Measurements from ENCODE around the gene DYSF.

The DYSF gene

DNA sequence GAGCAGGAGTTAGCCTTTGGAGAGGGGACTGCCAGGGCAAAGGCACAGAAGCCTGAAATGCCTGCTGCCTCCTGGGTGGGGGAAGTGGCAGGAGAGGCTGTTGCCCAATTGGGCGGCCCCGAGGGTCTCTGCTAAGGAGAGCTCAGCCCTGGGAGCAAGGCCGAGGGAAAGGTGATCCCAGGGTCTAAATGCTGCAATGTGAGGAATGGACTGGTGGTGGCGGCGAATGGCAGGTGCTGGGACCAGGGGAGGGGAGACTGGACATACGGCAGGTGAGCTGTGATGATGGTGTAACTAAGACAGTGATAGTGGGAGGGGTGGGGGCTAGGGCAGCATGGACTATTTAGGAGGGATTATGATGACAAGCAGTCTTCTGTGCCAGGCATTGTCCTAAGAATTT, 104.0 kb downstream of the DYSF start:
- no peak for DNase-seq

DNA sequence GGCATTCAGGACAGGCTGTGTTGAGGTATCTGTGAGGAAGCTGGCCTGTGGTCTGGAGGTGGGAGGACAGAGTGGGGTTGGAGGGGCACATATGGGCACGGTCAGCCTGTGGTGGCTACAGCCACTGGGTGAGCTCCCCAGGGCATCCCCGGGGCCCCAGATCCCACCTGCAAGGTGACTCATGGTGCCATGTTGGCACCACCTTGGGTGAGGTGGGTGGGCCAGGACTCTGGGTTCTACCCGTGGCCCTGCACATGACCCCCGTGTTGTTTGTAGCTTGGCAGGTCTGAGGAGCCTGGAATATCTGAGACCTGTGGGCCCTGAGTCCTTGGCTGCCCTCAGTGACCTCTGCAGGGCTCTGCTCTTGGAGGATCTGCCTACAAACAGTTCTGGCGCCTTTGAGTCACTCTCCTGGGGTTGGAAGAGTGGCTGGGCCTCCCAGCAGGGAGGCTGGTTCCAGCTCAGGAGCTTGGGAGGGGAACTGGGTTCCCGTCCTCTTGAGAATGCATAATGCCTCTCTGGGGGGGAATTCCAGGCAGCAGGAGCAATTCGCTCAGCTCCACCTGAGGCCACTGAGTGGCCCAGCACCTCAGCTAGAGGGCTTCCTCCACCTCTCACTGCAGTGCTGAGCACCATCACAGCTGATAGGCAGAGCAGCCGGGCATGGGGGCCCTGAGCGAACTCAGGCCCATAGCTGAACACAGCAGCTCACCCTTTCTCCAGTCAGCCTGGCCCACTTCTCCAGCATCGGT, 105.1 kb downstream of the DYSF start:
- DNase-seq: no peak

DNA sequence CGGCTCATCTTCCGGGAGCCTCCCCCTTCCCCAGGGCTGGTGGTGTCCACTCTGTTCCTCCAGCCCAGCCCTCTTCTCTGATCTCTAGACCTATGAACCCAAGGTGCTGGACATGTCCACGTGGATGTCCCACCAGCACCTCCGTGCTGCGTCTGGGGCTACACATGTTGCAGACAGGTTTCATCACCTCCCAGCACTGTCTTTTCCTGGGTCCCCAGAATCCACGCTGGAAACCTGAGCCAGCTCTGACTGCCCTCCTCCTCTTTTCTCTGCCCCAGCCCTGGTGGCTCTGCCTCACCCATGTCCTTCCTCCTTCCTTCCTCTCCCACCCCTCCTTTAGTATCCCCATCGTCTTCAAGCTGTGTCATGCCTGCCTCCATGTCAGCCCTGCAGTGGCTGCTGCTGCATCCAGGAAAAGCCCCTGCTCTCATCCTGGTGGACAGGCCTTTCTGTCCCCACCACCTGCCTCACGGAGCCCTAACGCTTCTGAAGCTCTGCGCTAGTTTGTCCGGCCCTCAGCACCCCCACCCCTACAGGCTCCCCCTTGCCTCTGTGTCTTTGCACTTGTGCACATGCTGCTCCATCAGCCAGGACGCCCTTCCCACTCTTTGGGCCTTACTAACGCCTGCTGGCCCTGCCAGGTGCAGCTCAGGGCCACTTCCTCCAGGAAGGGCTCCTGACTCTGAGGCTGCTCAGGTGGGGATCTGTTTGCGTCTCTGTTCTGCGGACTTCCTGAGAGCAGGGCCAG, 105.9 kb downstream of the DYSF start:
- no peak for DNase-seq

DNA sequence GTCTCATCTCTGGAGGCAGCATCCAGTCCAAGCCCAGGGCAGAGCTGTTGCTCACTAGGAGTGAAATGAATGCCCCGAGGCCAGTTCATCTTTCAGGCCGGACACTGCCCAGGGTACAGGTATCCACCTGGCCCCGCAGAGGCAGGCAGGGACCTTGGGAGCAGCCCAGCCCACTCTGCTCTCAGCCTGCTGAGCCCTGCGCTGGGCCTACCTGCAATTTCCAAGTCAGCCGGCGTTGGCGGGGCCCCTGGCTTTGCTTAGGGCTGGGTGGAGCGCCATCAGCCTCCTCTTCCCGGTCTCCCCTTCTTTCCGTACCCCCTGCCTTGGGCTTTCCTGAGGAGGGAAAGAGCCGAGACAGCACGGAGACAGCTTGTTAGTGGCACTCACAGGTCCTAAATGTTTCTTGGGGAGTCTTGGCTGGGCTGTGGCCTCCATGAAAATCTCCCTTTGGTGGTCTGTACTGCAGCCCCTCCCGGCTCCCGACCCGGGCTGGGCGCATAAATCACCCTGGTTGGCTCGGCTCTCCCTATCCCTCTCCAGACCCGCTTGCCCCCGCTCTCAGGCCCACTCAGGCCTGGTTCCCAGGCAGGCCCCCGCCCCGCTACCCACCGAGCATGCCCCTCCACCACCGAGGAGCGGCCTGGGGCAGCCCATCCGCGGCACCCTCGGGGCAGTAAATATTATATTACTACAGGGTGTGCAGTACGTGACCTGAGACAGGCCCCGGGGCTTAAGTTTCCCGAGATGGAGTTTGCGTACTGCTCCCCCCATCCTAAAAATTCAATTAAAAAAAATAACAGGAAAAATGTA, 106.7 kb downstream of the DYSF start:
- no peak for DNase-seq

DNA sequence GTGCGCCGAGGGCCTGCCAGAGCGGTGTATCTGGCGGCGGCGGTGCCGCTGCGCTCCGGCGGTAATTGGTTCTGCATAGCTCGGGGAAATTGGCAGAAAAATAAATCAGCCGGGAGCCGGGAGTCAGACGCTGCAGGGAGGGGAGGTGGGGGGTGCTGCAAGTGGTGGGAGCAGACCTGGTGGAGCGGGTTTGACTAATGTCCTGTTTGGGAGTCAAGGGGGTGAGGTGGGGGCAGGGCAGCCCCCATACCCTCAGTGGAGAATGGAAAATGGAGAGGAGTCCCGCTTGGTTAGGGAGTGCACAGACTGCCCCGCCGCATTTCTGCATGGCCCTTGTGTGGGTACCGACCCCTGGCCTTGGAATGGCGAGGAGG, 107.3 kb downstream of the DYSF start:
- DNase-seq: no peak

DNA sequence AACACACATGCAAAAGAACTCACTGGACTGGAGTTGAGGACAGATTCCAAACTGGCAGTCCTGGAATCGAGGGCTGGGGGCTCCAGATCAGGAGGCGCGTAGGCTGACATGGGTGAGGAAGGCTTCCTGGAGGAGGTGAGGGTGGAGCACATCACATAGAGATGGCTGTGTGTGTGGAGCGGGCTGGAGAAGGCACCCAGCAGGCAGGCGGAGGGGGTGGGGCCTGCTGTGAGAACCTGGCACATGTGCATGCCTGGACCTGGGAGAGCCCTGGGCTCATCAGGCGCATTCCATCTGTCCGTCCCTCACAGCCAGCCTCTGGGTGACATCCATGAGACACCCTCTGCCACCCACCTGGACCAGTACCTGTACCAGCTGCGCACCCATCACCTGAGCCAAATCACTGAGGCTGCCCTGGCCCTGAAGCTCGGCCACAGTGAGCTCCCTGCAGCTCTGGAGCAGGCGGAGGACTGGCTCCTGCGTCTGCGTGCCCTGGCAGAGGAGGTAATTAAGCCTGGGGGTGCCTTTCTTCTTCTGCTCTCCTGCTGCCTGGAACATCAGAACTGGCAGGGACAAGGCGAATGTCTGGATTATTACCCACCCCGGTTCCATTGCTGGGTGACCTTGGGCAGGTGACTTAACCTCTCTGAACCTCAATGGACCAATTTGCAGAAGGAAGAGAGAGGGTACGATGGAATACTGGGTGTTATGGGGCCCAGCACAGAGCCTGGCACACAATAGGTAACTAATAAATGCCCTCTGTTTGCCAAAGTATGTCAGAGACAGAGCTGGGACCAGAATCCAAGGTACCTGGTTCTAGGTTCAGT, 108.3 kb downstream of the DYSF start:
- no peak for DNase-seq

DNA sequence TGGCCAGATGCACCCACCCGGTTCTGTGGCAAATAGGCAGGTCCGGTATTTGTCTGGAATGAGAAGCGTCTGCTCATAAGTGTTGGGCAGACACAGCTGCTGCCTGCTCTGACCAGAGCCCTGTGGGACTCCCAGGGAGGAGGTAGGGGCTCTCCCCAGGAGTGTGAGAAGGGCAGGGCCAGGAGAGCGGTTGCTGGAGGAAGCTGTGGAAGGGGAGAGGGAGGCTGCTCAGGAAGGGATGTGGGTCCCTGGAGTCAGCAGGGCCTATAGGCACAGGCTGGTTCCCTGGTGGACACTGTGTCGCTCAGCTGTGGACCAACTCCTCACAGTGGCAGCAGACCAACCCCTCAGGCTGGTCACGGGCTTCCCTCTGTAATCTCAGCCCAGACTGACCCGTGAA, 109.2 kb downstream of the DYSF start:
- DNase-seq: no peak

DNA sequence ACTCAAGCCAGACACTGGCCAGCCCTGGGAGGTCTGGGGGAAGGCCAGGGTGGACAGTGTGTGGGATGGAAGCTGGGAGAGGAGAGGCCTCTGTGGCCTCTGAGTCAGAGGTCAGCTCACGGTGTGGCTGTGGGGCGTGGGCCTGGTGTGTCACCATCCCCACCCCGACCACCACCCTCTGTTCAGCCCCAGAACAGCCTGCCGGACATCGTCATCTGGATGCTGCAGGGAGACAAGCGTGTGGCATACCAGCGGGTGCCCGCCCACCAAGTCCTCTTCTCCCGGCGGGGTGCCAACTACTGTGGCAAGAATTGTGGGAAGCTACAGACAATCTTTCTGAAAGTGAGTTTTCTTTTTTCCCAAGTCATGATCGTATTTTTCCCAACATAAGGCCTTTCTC, 110.5 kb downstream of the DYSF start:
- DNase-seq: no peak

DNA sequence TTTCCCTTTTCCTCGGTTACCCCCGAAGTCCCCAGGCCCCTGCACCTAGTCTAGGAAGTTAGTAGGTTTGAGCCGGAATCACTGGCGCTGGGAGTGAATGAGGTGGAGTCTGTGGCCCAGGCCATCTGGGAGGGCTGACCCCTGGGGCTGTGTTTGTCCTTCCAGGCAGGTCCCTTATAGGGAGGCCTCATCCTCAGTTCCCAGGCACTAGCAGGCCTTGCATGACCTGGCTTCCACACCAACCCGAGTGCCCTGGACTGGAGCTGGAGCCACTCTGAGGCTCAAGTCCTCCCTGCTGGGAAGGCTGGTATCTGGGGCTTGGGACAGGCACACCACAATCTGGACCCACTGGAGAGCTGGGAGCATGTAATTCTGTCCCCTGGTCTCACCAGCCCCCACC, 111.0 kb downstream of the DYSF start:
- no peak for DNase-seq

DNA sequence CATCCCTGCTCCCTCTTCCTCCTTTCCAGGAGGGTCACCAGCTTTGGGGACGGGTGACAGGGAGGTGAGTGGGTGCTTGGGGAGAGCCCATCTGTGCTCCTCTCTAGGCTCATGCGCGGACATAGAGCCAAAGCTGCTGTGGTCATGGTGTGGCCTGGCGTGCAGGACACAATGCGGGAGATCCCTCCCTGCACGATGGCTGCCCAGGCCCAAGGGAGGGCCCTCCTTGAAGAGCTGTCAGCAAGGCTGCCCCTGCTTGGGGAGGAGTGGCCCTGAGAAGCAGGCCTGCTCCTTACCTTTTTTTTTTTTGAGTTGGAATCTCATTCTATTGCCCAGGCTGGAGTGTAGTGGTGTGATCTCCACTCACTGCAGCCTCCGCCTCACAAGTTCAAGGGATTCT, 111.4 kb downstream of the DYSF start:
- DNase-seq: no peak

DNA sequence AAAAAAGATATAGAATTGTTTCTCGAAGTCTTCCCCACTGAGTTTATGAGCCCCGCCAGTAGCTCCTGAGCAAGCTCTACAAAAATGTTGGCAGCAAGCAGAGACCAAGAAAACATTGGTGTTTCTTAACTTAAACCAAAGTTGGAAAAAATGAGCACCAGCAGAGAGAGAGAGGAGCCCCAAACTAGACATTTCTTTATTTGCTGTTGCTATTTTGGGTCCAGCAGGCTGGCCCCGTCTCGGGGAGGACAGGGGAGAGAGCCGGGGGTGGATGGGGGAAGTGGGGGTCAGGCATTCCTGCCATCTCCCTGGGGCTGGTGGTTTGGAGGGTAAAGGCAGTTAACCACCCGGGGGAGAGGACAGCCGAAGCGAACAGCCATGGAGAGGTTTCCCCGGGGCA, 113.0 kb downstream of the DYSF start:
- DNase-seq: no peak

DNA sequence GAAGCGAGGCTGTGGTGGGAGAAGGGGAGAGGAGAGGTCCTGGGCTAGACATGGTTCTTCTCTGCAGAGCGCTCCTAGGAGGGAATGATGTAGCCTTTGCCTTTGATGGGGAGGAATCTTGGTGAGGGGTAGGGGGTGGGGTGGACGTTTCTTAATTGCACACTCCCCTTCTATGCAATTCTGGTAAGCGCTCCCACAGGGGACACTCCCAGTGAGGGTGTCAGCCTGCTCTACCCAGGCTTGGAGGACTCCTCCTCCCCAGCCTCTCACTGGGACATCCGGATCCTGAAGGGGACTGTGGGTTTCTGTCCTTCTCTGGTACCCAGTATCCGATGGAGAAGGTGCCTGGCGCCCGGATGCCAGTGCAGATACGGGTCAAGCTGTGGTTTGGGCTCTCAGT, 114.3 kb downstream of the DYSF start:
- DNase-seq: no peak

DNA sequence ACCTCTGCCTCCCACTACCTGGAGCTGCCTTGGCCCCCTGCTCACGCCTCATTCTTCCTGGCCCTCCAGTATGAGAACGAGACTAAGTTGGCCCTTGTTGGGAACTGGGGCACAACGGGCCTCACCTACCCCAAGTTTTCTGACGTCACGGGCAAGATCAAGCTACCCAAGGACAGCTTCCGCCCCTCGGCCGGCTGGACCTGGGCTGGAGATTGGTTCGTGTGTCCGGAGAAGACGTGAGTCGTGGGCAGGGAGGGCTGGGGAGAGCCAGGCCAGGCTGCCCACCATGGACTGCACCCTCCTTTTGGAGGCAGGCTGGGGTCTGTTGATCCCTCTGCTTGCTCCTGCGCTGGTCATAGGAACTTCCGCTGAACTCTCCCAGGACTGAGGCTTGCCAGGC, 114.7 kb downstream of the DYSF start:
- DNase-seq: no peak

DNA sequence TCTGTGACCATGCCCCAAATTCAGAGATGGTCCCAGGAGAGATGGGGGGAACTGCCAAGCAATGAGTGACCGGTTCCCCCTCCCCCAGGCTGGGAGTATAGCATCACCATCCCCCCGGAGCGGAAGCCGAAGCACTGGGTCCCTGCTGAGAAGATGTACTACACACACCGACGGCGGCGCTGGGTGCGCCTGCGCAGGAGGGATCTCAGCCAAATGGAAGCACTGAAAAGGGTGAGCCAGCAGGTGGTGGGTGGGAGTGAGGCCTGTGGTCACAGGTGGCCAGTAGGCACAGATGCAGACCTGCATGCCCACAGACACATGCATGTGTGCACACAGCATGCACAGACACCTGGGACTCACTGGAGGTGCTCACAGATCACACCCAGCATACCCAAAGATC, 117.2 kb downstream of the DYSF start:
- no peak for DNase-seq

DNA sequence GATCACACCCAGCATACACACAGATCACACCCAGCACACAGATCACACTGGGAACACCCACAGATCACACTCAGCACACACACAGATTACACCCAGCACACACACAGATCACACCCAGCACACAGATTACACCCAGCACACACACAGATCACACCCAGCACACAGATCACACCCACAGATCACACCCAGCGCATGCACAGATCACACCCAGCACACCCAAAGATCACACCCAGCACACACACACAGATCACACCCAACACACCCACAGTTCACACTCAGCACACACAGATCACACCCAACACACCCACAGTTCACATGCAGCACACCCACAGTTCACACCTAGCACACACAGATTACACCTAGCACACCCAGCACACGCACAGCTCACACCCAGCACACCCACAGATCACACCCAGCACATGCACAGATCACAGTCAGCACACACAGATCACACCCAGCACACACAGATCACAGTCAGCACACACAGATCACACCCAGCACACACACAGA, 117.6 kb downstream of the DYSF start:
- no peak for DNase-seq

DNA sequence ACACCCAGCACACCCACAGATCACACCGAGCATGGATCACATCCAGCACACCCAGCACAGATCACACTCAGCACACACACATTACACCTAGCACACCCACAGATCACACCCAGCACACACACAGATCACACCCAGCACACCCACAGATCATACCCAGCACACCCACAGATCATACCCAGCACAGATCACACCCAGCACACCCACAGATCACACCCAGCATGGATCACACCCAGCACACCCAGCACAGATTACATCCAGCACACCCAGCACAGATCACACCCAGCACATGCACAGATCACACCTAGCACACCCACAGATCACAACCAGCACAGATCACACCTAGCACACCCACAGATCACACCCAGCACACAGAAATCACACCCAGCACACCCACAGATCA, 118.6 kb downstream of the DYSF start:
- no peak for DNase-seq

DNA sequence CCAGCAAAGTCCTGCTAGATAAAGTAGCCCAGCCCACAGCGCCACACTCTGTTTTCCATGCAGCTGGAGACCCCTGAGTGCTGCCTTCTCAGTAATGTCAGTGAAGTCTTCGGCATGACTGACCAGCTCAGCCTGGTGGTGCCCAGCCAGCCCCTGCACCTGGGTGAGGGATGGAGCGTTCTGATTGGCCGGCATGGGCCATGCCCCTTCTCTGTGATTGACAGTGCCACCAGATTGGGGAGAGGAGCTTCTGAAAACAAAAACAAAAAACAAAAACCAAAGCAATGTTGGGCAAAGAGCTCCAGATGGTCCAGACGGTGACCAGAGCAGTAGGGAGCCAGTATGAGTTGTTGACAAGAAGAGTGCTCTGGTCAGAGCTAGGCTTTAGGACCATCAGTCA, 122.6 kb downstream of the DYSF start:
- DNase-seq: no peak

DNA sequence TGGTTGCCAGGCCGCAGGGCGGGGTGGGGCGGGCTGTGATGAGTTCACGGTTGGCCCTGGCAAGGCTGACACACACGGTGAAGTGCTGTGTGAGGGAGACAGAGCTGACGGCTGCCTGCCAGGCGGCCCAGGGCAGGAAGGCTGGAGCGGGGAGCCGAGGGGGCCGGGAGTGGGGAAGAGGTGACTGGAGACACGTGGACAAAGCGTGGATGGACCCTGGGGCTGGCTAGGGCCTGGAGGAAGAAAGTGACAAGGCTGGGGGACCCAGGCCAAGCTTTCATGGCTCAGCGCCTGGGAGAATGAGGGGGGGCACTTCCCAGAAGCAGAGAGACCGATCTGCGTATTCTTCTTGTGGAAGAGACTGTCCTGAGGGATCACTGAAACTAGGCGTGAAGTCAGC, 123.2 kb downstream of the DYSF start:
- no peak for DNase-seq

DNA sequence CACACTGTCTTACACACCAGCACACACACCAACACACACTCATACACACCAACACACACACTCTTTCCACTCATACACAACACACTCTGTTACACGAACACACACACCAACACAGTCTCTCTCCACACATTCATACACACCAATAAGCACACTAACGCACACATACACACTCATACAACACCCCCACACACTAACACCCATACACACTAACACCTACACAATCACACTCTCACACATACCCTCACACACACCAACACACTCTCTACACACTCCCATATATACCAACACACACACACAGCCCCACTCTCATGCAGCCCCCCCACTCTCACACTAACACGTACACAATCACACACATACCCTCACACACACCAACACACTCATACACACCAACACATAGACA, 123.8 kb downstream of the DYSF start:
- DNase-seq: no peak

DNA sequence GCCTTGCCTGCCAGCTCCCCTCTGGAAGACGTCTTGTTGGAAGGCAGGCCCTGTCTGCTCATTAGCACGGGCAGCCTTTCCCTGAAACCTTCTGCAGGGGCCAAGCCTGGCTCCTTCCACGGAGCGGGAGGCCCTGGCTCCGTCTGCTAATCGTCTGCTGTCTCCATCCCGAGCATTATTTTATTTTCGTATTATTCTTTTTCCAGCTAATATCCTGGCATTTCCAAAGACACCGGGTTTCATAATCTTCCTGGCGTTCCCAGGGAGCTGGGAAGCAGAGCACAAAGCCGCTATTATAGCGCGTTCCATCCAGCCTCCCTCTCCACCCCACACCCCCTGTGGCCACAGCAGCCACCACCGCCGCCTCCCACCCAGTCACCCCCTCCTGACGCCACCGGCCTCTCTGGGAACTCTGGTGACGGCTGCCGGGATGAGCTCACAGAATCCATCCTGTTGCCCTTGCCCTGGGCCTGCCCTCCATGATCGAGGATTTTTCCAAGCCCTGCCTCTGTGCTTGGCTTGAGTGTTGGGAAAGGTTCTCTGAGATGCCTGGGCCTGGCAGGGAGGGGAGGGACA, 125.5 kb downstream of the DYSF start:
- no peak for DNase-seq

DNA sequence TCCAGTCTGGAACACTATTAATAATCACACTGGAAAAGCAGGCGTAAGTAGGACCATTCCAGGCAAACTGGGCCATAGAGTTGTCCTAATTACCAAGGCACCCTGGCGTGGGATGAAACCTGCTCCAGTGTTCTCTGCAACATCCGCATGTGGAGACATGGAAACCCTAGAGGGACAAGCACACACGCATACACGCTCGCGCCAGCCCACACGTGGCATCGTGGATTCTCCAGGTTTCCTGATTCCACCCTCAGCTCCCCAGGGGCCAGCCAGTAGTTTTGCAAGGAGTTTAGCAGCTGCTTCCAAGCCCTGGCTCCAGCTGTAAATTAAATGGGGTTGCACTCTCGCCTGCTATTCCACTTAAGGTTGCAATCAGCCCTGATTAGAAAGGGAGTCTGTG, 127.7 kb downstream of the DYSF start:
- DNase-seq: no peak

DNA sequence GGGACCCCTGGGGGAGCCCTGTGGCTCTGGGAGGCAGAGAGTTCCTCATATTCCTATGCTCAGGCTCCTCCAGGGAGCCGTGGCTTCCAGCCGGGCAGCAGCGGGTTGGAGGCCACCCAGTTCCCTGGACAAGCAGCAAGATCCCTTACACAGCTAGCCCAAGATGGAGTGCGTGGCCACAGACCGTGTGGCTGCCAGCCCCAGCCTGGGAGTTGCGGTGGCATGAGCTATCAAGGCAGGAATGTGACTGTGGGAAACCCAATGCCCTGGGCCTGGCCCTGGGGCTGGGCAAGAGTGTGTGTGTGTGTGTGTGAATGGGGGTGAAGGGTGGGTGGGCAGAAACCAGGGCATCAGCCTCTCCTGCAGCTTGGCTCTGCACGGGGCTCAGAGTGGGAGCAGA, 130.5 kb downstream of the DYSF start:
- DNase-seq: no peak

DNA sequence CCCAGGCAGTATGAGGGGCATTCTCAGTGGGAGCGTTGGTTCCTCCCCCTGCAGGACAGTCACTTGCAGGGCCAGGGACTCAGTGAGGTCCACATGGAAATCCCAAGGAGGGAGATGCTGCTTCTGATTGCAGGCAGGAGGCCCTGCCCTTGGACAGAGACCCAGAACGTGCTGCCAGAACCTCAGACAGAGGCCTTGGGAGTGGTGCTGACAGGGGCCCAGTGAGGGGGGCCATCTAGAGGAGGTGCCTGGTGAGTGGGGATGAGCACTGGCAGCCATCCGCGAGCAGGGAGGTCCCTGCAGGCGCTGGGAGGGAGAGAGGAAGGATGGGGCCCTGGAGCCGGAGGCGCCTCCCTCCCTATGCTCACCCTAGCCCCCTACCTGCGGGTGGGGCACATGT, 133.1 kb downstream of the DYSF start:
- DNase-seq: no peak

Data from 8988T (cell line).